HAP-1 (cell line): Measurements from ENCODE around the gene GPN2.

ENCODE experiments used
- DNase-seq, 2 experiments: peaks; one replicate each; pipeline ENCODE4 v3.0.0-alpha.2; 2016 to 2020; ENCODE audit warnings: low spot score in 2 of 2
- H3K27me3 ChIP-seq: fragments of 250-450 bp; sonication (Bioruptor Pico); 2 replicates; pipeline ENCODE4 v1.5.1; 2020; ENCODE audit warnings: low read depth, mild to moderate bottlenecking, moderate library complexity
- H3K36me3 ChIP-seq: fragments of 250-450 bp; sonication (Bioruptor Pico); replicated peaks from 2 replicates; pipeline ENCODE4 v1.5.1; 2020; ENCODE audit warnings: mild to moderate bottlenecking
- H3K4me1 ChIP-seq: fragments of 250-450 bp; sonication (Bioruptor Pico); 2 replicates; pipeline ENCODE4 v1.5.1; 2020; ENCODE audit warnings: mild to moderate bottlenecking
- H3K4me3 ChIP-seq: fragments of 250-450 bp; sonication (Bioruptor Pico); 2 replicates; pipeline ENCODE4 v1.5.1; 2020; ENCODE audit warnings: mild to moderate bottlenecking, moderate library complexity
- H3K9me3 ChIP-seq: fragments of 250-450 bp; sonication (Bioruptor Pico); 2 replicates; pipeline ENCODE4 v1.5.1; 2020; ENCODE audit warnings: mild to moderate bottlenecking, moderate library complexity
- in situ Hi-C: fragments of 300-500 bp; cut with MboI; formaldehyde crosslinking; loops from 3 replicates; pipeline ENCODE4 v1.14.3; 2020; ENCODE audit warnings: low sequenced_read_pairs, inconsistent platforms, mixed read lengths

Gene GPN2

DNA sequence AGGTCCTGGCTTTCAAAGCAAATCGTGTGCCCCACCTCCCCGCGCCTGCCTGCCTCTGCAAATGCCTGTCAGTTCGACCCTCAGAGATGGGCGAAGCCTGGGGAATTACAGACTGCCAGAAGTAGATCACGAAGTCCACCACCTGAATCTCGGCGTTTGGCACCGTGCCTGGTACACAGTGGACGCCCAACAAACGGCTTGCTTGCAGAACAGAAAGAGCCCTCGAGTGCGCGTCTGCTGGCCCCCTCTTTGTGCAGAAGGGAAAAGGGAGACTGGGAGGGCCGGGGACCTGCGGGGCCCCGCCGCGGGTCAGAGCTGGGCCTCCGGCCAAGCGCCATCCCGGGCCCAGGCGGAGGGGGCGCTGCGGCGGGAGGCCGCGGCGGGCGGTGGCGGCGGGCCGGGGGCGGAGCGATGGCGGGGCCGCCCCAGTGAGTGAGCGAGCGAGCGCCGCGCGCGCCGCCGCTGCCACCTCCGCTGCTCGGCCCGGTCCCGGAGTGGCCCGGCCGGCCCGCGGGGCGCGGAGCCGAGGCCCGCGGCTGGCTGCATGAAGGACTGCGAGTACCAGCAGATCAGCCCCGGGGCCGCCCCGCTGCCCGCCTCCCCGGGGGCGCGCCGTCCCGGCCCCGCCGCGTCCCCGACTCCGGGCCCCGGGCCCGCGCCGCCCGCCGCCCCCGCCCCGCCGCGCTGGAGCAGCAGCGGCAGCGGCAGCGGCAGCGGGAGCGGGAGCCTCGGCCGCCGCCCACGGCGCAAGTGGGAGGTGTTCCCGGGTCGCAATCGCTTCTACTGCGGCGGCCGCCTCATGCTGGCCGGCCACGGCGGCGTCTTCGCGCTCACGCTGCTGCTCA lies 63.6 kb downstream of the GPN2 start, which contains the start of gene ZDHHC18:
Gene ZDHHC18, plus strand, starts transcription at position 428 of the 845 bp plus-strand sequence. Its CDS starts 117 bp downstream, at position 545.
- peaks cover 7% of the 10 kb centered on the region for H3K36me3 ChIP-seq
- H3K4me3 ChIP-seq: peak within 1 kb of the TSS; percentile 58

More for the DNA sequence above, 63.6 kb downstream of the GPN2 start, which contains the start of gene ZDHHC18:
- Histone ChIP-seq H3K27me3 (no peaks in the 10 kb centered on the region), H3K4me1 (peaks cover 5% of the 10 kb centered on the region), H3K9me3 (no peaks in the 10 kb centered on the region)
- in situ Hi-C loops: no loop called here
- peak; percentile 45 to 77 for DNase-seq
